Measurements from ENCODE around the gene MRPS11.
"Not testable (repeated sequence)": the region's sequence is repeated elsewhere in the genome, so short reads cannot be mapped to it uniquely, and the experiment has no call there.

Gene MRPS11

GRCh38 chr15:88518903-88519302, 51.4 kb downstream of the MRPS11 start:
- no peak for TF ChIP-seq CTCF (conservative IDR thresholded peaks at IDR 0.05; ENCODE audit: low read depth, low read length)
- H3K4me3 ChIP-seq (ENCODE audit: low read depth, low read length), result no peak overlapping the region
- DNase-seq (ENCODE audit: low read depth), result no peak

GRCh38 chr15:88524094-88524493, 56.6 kb downstream of the MRPS11 start:
- H3K4me3 ChIP-seq (ENCODE audit: low read depth, low read length), result not testable (repeated sequence)

GRCh38 chr15:88525418-88525817, 57.9 kb downstream of the MRPS11 start:
- TF ChIP-seq CTCF (conservative IDR thresholded peaks at IDR 0.05; ENCODE audit: low read depth, low read length), result no peak
- no peak overlapping the region for H3K4me3 ChIP-seq (ENCODE audit: low read depth, low read length)
- DNase-seq (ENCODE audit: low read depth), result no peak

More at GRCh38 chr15:88524094-88524493, 56.6 kb downstream of the MRPS11 start:
- not testable (repeated sequence) for DNase-seq (ENCODE audit: low read depth)

- no peak overlapping the region for H3K4me3 ChIP-seq (ENCODE audit: low read depth, low read length)
- no peak for TF ChIP-seq CTCF (conservative IDR thresholded peaks at IDR 0.05; ENCODE audit: low read depth, low read length)
- no peak for DNase-seq (ENCODE audit: low read depth)
These were observed 58.9 kb downstream of the MRPS11 start for GRCh38 chr15:88526247-88526879.

GRCh38 chr15:88529021-88529630, 61.6 kb downstream of the MRPS11 start:
- DNase-seq (ENCODE audit: low read depth), result peak; percentile 37
- TF ChIP-seq CTCF (conservative IDR thresholded peaks at IDR 0.05; ENCODE audit: low read depth, low read length), result no peak
- H3K4me3 ChIP-seq (ENCODE audit: low read depth, low read length), result no peak overlapping the region
